Kidney tubule cell (primary cell): Measurements from ENCODE around the gene NF1.
"Not testable (repeated sequence)": the region's sequence is repeated elsewhere in the genome, so short reads cannot be mapped to it uniquely, and the experiment has no call there.

Source experiments
- DNase-seq: peaks from one replicate; pipeline ENCODE4 v3.0.0-alpha.2; 2018; ENCODE audit warnings: low spot score

NF1 gene

GRCh38 chr17:31328160-31328535, 233.4 kb downstream of the NF1 start:
- no peak for DNase-seq

GRCh38 chr17:31329221-31329620, 234.4 kb downstream of the NF1 start:
- no peak for DNase-seq

GRCh38 chr17:31339906-31340661, 245.3 kb downstream of the NF1 start:
- DNase-seq, result no peak

GRCh38 chr17:31345191-31345747, 250.5 kb downstream of the NF1 start:
- DNase-seq, result not testable (repeated sequence)

GRCh38 chr17:31349454-31349853, 254.7 kb downstream of the NF1 start:
- no peak for DNase-seq

- no peak for DNase-seq
Measured at GRCh38 chr17:31355935-31356334, 261.2 kb downstream of the NF1 start.

- DNase-seq, result no peak
Measured at GRCh38 chr17:31357091-31357490, 262.3 kb downstream of the NF1 start.

- DNase-seq, result no peak
Measured at GRCh38 chr17:31357839-31358394, 263.1 kb downstream of the NF1 start.

- no peak for DNase-seq
Measured at GRCh38 chr17:31364012-31364411, 269.2 kb downstream of the NF1 start.

GRCh38 chr17:31366088-31366487, 271.3 kb downstream of the NF1 start:
- DNase-seq, result no peak

- no peak for DNase-seq
Measured at GRCh38 chr17:31369266-31369665, 274.5 kb downstream of the NF1 start.

- DNase-seq, result no peak
Measured at GRCh38 chr17:31371511-31372097, 276.8 kb downstream of the NF1 start.

- DNase-seq, result peak; percentile 47
Measured at GRCh38 chr17:31373150-31374093, 278.6 kb downstream of the NF1 start.

- no peak for DNase-seq
Measured at GRCh38 chr17:31374094-31374447, 279.3 kb downstream of the NF1 start.

GRCh38 chr17:31374503-31374902, 279.7 kb downstream of the NF1 start:
- no peak for DNase-seq

GRCh38 chr17:31378638-31379037, 283.9 kb downstream of the NF1 start:
- DNase-seq, result no peak

- DNase-seq, result no peak
Measured at GRCh38 chr17:31379597-31380205, 284.9 kb downstream of the NF1 start.

GRCh38 chr17:31381165-31381668, 286.4 kb downstream of the NF1 start:
- no peak for DNase-seq

- DNase-seq, result not testable (repeated sequence)
Measured at GRCh38 chr17:31382668-31383275, 288.0 kb downstream of the NF1 start.

GRCh38 chr17:31383488-31383887, 288.7 kb downstream of the NF1 start:
- not testable (repeated sequence) for DNase-seq
